GM19023 (cell line): Measurements from ENCODE around the gene FEM1B.
A peak's percentile ranks its signal among the peaks of the same experiment; 100 is the strongest.

Experiments
- ATAC-seq: cut with Tn5 transposase; IDR thresholded peaks from one replicate; pipeline ENCODE4 v1.9.1; 2021; ENCODE audit warnings: mild to moderate bottlenecking, moderate library complexity; ENCODE audit not compliant: unreplicated experiment

Gene FEM1B

GRCh38 chr15:68258692-68259091 lies 18.9 kb upstream of the FEM1B start:
- no peak for ATAC-seq

GRCh38 chr15:68259883-68260282 lies 17.7 kb upstream of the FEM1B start:
- ATAC-seq: no peak

DNA sequence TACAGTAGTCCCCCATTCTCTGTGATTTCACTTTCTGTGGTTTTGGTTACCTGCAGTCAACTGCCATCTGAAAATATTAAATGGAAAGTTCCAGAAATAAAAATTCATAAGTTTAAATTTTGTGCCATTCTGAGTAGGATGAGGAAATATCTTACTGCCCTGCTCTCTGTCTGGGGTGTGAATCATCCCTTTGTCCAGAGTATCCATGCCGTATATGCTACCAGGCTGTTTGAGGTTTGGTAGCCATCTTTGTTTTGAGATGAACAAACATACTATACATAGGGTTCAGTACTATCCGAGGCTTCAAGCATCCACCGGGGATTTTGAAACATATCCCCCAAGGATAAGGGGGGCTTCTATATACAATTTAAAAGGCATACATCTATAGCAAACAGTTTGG lies 16.3 kb upstream of the FEM1B start:
- no peak for ATAC-seq

GRCh38 chr15:68261980-68262379 lies 15.6 kb upstream of the FEM1B start:
- ATAC-seq: no peak

- ATAC-seq: no peak
Observed at GRCh38 chr15:68262514-68263356, 14.8 kb upstream of the FEM1B start.

DNA sequence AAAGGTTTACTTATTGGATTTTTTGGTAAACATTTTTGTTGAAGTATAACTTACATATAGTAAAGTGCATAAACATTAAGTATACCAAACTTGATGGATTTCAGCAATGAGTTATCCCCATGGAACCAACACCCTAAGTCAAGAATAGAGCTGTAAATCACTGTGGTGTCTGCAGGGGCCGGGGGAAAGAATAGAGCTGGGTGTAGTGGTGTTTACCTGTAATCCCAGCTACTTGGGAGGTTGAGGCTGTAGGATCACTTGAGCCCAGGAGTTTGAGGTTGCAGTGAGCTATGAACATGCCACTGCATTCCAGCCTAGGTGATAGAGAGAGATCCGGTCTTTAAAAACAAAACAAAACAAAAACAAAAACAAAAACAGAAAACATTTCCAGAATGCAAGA lies 13.3 kb upstream of the FEM1B start:
- ATAC-seq: no peak

GRCh38 chr15:68265081-68265480 lies 12.5 kb upstream of the FEM1B start:
- ATAC-seq: no peak

DNA sequence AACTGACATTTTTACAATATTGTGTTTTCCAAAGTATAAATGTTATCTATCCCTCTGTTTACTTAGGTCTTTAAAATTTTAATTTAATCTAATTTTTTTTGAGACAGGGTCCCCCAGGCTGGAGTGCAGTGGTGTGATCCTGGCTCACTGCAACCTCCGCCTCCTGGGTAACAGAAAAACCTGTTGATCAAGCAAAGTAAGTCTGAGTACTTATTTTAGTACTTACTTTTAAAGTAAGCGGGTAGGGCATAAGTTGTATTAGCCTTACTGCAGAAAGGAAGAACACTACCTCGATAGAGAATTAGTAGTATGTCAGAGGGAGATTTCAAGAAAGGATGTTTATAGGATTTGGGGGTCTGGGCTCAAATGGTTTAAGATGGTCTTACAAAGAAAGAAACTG lies 11.9 kb upstream of the FEM1B start:
- no peak for ATAC-seq

GRCh38 chr15:68268405-68268804 lies 9.1 kb upstream of the FEM1B start:
- ATAC-seq: no peak

DNA sequence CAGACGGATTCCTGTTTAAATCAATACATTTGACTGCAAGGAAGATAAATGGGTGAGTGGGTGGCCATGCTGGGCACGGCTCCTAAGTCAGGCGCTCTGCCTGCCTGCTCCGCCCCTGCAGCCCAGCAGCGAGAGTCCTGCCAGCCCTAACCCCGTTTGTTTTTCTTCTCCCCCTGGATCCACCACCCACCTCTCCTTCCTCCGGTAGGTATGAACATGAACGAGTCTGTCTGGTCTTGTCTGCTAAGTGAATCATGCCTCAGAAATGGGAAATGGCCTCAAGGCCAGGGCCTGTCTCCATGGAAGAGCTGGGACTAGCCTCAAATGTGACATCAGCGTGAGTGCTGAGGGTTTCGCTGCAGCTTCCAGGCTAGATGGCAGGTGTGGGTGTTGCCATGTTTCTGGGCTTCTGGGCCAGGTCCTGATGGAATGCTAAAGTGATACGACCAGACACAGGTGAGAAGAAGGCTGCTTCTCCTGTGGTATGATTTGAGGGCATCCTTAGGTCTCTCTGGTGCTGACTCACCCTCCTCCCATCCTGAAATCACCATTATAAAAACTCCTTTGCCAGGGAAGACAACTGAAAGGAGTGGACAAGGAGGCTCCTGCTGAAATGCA lies 5.6 kb upstream of the FEM1B start:
- ATAC-seq: no peak

- ATAC-seq: no peak
Observed at GRCh38 chr15:68272721-68273271, 4.7 kb upstream of the FEM1B start.

DNA sequence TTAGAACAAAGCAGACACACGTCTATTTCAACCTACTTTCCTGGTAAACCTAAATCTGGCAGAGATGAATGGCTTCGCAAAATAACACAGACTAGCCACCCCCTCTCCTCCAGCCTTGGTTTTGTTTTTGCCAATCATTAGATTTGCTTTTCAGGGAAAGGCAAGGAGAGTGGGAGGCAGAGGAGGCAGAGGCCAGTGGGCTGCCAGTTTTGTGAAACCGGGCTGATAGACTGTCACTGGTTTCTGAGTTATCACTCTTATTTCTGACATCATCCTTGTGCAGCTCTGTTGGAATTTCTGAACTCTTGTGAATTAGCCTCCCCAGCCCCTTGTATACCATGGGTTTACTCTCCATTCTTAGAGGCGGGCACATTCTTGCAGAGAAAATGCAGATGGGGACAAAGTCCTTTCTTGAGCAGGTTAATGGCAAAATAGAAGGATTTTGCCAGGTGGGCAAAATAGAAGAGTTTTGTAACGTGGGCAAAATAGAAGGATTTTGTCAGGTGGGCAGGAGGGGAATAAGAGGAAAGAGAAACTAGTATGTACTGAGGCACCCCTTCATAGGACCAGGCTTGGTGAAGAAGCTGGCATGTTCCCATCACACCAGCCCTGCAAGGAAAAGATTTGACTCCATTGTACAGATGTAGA lies 3.2 kb upstream of the FEM1B start:
- no peak for ATAC-seq

DNA sequence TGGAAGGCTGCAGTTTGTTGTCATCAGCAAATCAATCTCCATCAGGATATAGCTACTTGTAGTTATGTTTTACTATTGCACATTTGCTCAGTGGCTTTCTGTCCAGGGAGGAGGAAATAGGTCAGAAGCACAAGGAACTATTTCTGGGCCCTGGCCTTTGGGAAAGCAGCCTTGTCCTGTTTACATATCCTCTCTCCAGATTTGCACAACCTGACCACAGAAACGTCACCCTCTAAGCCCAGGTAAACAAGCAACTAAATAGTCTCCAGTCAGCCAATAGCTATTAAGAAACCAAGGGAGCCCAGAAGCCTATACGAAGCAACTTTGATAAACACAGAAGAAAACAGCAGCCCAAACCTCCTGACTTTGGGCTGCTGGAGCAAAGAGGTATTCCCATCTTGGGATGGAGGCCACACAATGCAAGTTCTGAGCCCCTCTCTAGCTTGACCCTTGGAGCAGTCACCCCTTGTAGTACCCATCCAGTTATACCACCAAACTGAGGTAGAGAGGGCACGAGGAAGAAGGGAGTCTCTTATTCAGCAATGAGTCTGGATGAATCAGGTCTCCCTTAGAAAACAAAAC lies 2.3 kb upstream of the FEM1B start:
- no peak for ATAC-seq

GRCh38 chr15:68276668-68277067 lies 877 bp upstream of the FEM1B start:
- ATAC-seq: no peak

DNA sequence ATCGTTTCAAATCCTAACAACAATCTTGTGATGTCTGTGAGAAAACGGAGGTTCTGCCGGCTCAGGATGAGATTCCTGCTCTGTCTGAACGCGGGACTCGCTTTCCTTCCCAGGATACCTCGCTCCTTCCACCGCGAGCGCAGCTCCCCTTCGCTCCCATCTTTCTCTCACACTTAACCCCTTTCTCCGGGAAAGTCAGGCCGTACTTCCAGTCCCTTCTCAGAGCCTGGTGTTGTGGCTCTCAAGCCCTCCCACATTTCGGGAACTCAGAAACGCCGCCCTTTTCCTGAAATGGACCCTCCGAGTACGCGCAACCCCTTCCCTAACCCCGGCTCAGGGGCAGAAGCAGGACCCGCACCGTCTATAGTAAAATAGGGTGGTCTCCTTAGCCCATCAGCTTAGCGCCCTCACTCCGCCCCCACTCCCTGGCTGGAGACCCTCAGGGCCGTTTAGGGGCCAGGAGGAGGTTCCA lies 378 bp upstream of the FEM1B start:
- ATAC-seq: peak; percentile 8

GRCh38 chr15:68278345-68278594 lies 725 bp downstream of the FEM1B start:
- no peak for ATAC-seq

DNA sequence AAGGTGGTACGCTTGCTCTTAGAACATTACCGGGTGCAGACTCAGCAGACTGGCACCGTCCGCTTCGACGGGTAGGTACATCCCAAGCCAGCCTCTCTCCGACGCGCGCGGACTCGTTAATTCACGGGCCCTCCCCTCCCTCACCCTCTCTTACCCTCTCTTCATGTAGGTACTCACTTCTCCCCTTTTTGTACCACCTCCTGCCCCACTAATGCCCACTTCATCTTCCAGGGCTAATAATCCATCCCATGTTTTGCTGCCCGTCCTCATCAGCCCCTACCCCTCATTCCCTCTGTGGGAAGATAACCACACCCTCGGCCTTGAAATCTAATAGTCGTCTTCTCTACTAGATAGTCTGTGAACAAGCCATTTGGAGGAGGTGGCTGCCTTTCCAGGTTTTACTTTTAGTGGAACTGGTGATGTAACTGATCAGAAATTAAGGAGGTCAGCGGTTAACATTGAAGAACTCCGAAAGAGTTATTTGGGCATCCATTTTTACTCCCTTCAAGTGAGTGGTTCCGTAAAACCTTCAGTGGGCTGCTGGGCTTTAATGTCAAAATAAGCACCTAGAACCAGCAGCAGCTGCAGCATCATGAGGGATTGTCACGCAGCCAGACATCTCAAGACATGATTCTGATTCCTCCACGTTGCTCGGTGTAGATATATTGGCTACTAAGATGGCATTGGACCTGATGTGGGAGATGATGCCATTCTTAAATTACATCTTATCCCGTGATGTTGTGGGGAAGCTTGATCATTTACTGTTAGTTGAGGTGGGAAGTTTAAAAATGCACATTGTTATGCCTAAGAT lies 1.3 kb downstream of the FEM1B start:
- ATAC-seq: peak; percentile 7

DNA sequence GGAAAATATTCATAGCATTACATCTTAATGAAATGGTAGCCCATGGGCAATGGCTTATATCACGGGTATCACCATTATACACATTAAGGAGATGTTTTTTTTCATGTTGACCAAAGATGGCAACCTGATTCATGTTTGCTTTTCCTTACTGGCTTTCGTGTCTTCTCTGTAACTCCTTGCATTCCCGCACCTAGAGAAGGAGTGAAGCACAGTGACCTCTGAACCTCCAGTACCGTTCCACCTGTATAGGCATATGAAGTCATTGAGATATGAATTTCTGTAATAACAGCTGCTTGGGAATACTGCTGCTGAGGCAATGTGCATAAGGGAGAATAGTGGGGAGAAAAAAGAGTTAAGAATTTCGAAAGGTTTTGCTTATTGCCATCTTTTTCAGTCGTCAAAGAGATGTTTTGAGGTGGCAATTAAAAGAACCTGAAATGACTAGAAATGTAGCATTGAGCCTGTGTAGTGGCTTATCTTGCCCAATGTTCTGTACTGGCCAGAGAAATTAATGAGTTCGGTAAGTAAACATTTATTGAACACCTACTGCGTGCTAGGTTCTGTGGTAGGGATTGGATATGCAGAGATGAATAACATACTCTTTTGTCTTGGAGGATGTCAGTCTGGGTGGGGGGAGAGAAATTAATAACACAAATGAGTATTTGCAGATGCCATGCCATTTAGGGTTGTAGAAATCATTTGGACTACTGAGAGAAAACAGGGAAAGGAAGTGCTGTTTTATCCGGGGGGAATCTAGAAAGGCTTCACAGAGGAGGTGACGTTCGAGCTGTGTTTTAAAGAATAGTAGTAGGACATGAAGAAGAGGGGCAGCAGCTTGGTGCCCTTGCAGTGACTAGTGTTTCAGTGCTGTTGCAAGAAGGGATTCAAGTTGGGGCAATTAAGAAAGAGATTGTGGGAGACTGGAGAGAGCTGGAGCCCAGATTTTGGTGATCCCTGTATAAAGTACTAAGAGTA lies 2.5 kb downstream of the FEM1B start:
- no peak for ATAC-seq

GRCh38 chr15:68281008-68281407 lies 3.5 kb downstream of the FEM1B start:
- ATAC-seq: no peak

- ATAC-seq: no peak
Observed at GRCh38 chr15:68283401-68283800, 5.9 kb downstream of the FEM1B start.
